CD14-positive monocyte (primary cell): Measurements from ENCODE around the gene CEP112. TPM values are rescaled to one million over a fixed set of nuclear protein-coding genes. Genes with fewer than 3 reads are reported as not detected.

ENCODE experiments used
- DNase-seq, 3 donors: peaks; one replicate each; pipeline ENCODE4 v3.0.0-alpha.2; 2011 to 2022
- H2AFZ ChIP-seq: 2 replicates; pipeline ENCODE4 v1.6.0; 2012; ENCODE audit warnings: mild to moderate bottlenecking, low read depth, low read length, inconsistent platforms; ENCODE audit not compliant: insufficient read depth, poor library complexity, severe bottlenecking
- H3K27ac ChIP-seq, 2 donors: 1 replicate in 1 of 2; 2 replicates in 1 of 2; pipeline ENCODE4 v1.5.1; 2012 to 2013; ENCODE audit warnings: low read length in 2 of 2, control low read depth in 1 of 2, inconsistent platforms in 1 of 2, low read depth in 1 of 2, mild to moderate bottlenecking in 1 of 2
- H3K27me3 ChIP-seq, 2 donors: one replicate each; pipeline versions ENCODE4 v1.6.0 to v1.6.1; 2011 to 2013; ENCODE audit warnings: low read length in 2 of 2; ENCODE audit not compliant: control insufficient read depth in 2 of 2, insufficient read depth in 2 of 2
- H3K36me3 ChIP-seq, 2 donors: replicated peaks in 1 of 2; 1 replicate in 1 of 2; 2 replicates in 1 of 2; pipeline versions ENCODE4 v1.5.1 to v1.6.1; 2012 to 2013; ENCODE audit warnings: low read length in 2 of 2, control low read depth in 1 of 2, inconsistent platforms in 1 of 2, mild to moderate bottlenecking in 1 of 2; ENCODE audit not compliant: insufficient read depth in 2 of 2, control insufficient read depth in 1 of 2
- H3K4me1 ChIP-seq, 2 donors: 1 replicate in 1 of 2; 2 replicates in 1 of 2; pipeline versions ENCODE4 v1.5.1 to v1.6.1; 2012 to 2013; ENCODE audit warnings: low read length in 2 of 2, control low read depth in 1 of 2, inconsistent platforms in 1 of 2, mild to moderate bottlenecking in 1 of 2, moderate library complexity in 1 of 2; ENCODE audit not compliant: insufficient read depth in 2 of 2, control insufficient read depth in 1 of 2
- H3K4me2 ChIP-seq: replicated peaks from 2 replicates; pipeline ENCODE3; 2012; ENCODE audit warnings: low read length, moderate library complexity, mild to moderate bottlenecking; ENCODE audit not compliant: poor library complexity, severe bottlenecking; ENCODE audit errors: extremely low read depth
- H3K4me3 ChIP-seq, 3 experiments: fragments of 200-600 bp in 1 of 3; sonication (generic) in 1 of 3; replicated peaks in 1 of 3; 1 replicate in 2 of 3; 2 replicates in 1 of 3; pipeline ENCODE4 v1.5.1; 2011 to 2013; ENCODE audit warnings: low read length in 3 of 3, mild to moderate bottlenecking in 3 of 3, control low read depth in 2 of 3, low read depth in 2 of 3, inconsistent platforms in 1 of 3, moderate library complexity in 1 of 3
- H3K79me2 ChIP-seq: 2 replicates; pipeline ENCODE4 v1.6.0; 2012; ENCODE audit warnings: mild to moderate bottlenecking, control low read depth, inconsistent platforms, low read length, moderate library complexity; ENCODE audit not compliant: insufficient read depth
- H3K9ac ChIP-seq: 2 replicates; pipeline ENCODE4 v1.6.0; 2017; ENCODE audit warnings: low read length, mild to moderate bottlenecking; ENCODE audit not compliant: insufficient read depth, poor library complexity, severe bottlenecking
- H3K9me3 ChIP-seq, 2 donors: replicated peaks in 1 of 2; 1 replicate in 1 of 2; 2 replicates in 1 of 2; pipeline versions ENCODE4 v1.5.1 to v1.6.1; 2012 to 2013; ENCODE audit warnings: low read length in 2 of 2, control low read depth in 1 of 2; ENCODE audit not compliant: control insufficient read depth in 1 of 2, insufficient read depth in 1 of 2
- H4K20me1 ChIP-seq: 2 replicates; pipeline ENCODE4 v1.6.0; 2012; ENCODE audit warnings: mild to moderate bottlenecking, low read length, control low read depth, moderate library complexity; ENCODE audit not compliant: insufficient read depth
- H3K27ac Mint-ChIP-seq, 7 donors: one replicate each; pipeline ENCODE4 v1.8.0; 2020; ENCODE audit warnings: mild to moderate bottlenecking in 7 of 7, mixed read lengths in 7 of 7, moderate library complexity in 6 of 7, inconsistent platforms in 2 of 7
- H3K27me3 Mint-ChIP-seq, 3 donors: one replicate each; pipeline ENCODE4 v1.8.0; 2021 to 2022; ENCODE audit warnings: low read depth in 3 of 3, mild to moderate bottlenecking in 3 of 3, mixed read lengths in 3 of 3, moderate library complexity in 3 of 3, inconsistent platforms in 1 of 3
- H3K36me3 Mint-ChIP-seq, 2 donors: one replicate each; pipeline ENCODE4 v1.8.0; 2020; ENCODE audit warnings: mixed read lengths in 2 of 2, inconsistent platforms in 1 of 2, mild to moderate bottlenecking in 1 of 2
- H3K4me1 Mint-ChIP-seq: one replicate; pipeline ENCODE4 v1.8.0; 2020; ENCODE audit warnings: mild to moderate bottlenecking, mixed read lengths
- H3K4me3 Mint-ChIP-seq, 2 donors: one replicate each; pipeline ENCODE4 v1.8.0; 2020; ENCODE audit warnings: mild to moderate bottlenecking in 2 of 2, mixed read lengths in 2 of 2, moderate library complexity in 1 of 2
- H3K9me3 Mint-ChIP-seq, 7 donors: one replicate each; pipeline ENCODE4 v1.8.0; 2020 to 2022; ENCODE audit warnings: mixed read lengths in 7 of 7, mild to moderate bottlenecking in 6 of 7, moderate library complexity in 6 of 7, inconsistent platforms in 2 of 7
- WGBS: methylation state at CpG from one replicate; pipeline ENCODE4 v1.1.5; 2013; ENCODE audit warnings: missing lambda C conversion rate; ENCODE audit not compliant: insufficient coverage; 5-methylcytosine and 5-hydroxymethylcytosine counted together
- intact Hi-C, 2 donors: fragments of 100-400 bp; cut with micrococcal nuclease; formaldehyde crosslinking; loops; one replicate each; pipeline versions ENCODE4 v1.15.0 to v1.15.1; 2023
- polyA plus RNA-seq, 3 donors: library from polyadenylated mRNA; depleted of rRNA in 1 of 3; unstranded in 2 of 3; stranded (reverse) in 1 of 3; fragments of 300-500 nt in 2 of 3; fragments of >200 nt in 1 of 3; fragmentation: Illumina TruSeq in 2 of 3; gene quantifications; 1 replicate in 2 of 3; 2 replicates in 1 of 3; pipeline ENCODE4 v1.2.3, GENCODE V29; 2012 to 2021
- TF ChIP-seq, protein P1 (sequence below): fragments of 200-600 bp; IDR thresholded peaks from one replicate; pipeline ENCODE4 v1.8.0; 2022; ENCODE audit warnings: antibody characterized with exemption, mild to moderate bottlenecking

The CEP112 gene
- polyA plus RNA-seq, 3 donors = 0.10 TPM; not detected in 2

DNA sequence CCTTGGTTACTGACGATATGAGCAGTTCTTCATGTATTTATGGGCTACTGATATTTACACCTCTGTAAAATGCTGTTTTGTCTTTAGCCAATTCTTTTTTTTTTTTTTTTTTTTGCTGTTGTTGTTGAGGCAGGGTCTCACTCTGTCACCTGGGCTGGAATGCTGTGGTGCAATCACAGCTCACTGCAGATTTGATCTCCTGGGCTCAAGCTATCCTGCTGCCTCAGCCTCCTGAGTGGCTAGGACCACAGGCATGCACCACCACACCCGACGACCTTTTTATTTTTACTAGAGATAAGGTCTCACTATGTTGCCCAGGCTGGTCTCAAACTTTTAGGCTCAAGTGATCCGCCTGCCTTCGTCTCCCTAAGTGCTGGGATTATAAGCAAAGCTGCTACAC is 405.5 kb downstream of the CEP112 start:
- H3K4me2 ChIP-seq = no peak overlapping the region

DNA sequence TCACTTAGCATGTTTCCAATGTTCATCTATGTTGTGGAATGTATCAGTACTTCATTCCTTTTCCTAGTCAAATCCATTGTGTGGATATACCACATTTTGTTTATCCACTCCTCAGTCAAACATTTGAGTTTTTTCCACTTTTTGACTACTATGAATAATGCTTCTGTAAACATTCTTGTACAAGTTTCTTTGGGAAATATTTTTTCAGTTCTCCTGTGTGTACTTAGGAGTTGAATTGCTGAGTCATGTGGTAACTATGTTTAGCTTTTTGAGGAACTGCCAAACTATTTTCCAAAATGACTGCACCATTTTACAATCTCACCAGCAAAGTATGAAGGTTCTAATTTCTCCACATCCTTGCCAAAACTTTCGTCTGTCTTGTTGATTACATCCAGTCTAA is 406.8 kb downstream of the CEP112 start:
- Histone ChIP-seq H3K4me3 (no peak overlapping the region), H3K27me3 (no peaks in the 10 kb centered on the region), H3K9ac (no peak overlapping the region), H3K27ac (no peak overlapping the region), H2AFZ (no peak overlapping the region), H3K4me2 (no peak overlapping the region), H3K9me3 (no peaks in the 10 kb centered on the region), H4K20me1 (no peaks in the 10 kb centered on the region), H3K36me3 (no peaks in the 10 kb centered on the region), H3K4me1 (no peaks in the 10 kb centered on the region), H3K79me2 (no peaks in the 10 kb centered on the region)
- WGBS = no CpG with 5 or more reads among the region's 1 CpG
- intact Hi-C loops = no loop called here
- H3K4me1 Mint-ChIP-seq = peaks cover 10% of the 10 kb centered on the region
- H3K9me3 Mint-ChIP-seq = peaks cover 0 to 9% (median 2%) of the 10 kb centered on the region in 7 donors
- peaks cover 0 to 2% (median 0%) of the 10 kb centered on the region in 3 donors for H3K27me3 Mint-ChIP-seq
- TF ChIP-seq, protein P1, sequence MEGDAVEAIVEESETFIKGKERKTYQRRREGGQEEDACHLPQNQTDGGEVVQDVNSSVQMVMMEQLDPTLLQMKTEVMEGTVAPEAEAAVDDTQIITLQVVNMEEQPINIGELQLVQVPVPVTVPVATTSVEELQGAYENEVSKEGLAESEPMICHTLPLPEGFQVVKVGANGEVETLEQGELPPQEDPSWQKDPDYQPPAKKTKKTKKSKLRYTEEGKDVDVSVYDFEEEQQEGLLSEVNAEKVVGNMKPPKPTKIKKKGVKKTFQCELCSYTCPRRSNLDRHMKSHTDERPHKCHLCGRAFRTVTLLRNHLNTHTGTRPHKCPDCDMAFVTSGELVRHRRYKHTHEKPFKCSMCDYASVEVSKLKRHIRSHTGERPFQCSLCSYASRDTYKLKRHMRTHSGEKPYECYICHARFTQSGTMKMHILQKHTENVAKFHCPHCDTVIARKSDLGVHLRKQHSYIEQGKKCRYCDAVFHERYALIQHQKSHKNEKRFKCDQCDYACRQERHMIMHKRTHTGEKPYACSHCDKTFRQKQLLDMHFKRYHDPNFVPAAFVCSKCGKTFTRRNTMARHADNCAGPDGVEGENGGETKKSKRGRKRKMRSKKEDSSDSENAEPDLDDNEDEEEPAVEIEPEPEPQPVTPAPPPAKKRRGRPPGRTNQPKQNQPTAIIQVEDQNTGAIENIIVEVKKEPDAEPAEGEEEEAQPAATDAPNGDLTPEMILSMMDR = no peak
- no peak for DNase-seq
- no peaks in the 10 kb centered on the region for H3K36me3 Mint-ChIP-seq
- no peak overlapping the region for H3K27ac Mint-ChIP-seq
- H3K4me3 Mint-ChIP-seq = no peak overlapping the region

More for the DNA sequence above, 405.5 kb downstream of the CEP112 start:
- Histone ChIP-seq H3K4me1 (no peaks in the 10 kb centered on the region), H3K27ac (no peak overlapping the region), H2AFZ (no peak overlapping the region), H3K9me3 (no peaks in the 10 kb centered on the region), H3K9ac (no peak overlapping the region), H3K27me3 (no peaks in the 10 kb centered on the region), H4K20me1 (no peaks in the 10 kb centered on the region), H3K4me3 (no peak overlapping the region), H3K36me3 (no peaks in the 10 kb centered on the region), H3K79me2 (no peaks in the 10 kb centered on the region)
- Mint-ChIP-seq H3K4me3 (no peak overlapping the region), H3K27ac (no peak overlapping the region), H3K9me3 (peaks cover 0 to 9% (median 0%) of the 10 kb centered on the region in 7 donors), H3K4me1 (peaks cover 10% of the 10 kb centered on the region), H3K36me3 (no peaks in the 10 kb centered on the region), H3K27me3 (peaks cover 0 to 2% (median 0%) of the 10 kb centered on the region in 3 donors)
- intact Hi-C loops = no loop called here
- DNase-seq = no peak
- TF ChIP-seq, protein P1 = no peak
- 92% methylated on average over 4 of the region's 5 CpGs for WGBS
